KMS-11 (cell line): ENCODE results near the gene BIN1.

Source experiments
- H2AFZ ChIP-seq: fragments of 200-600 bp; sonication (generic); 2 replicates; pipeline ENCODE4 v1.6.1; 2016; ENCODE audit warnings: antibody characterized with exemption, mixed run types, low read depth
- H3K27ac ChIP-seq: fragments of 200-600 bp; sonication (generic); 2 replicates; pipeline ENCODE4 v1.6.1; 2016; ENCODE audit warnings: mild to moderate bottlenecking, mixed run types
- H3K27me3 ChIP-seq: fragments of 200-600 bp; sonication (generic); 2 replicates; pipeline ENCODE4 v1.6.1; 2017; ENCODE audit warnings: mild to moderate bottlenecking, low read depth, mixed run types, moderate library complexity; ENCODE audit not compliant: insufficient read depth
- H3K36me3 ChIP-seq: fragments of 200-600 bp; sonication (generic); 2 replicates; pipeline ENCODE4 v1.6.1; 2017; ENCODE audit warnings: mild to moderate bottlenecking, mixed run types; ENCODE audit not compliant: insufficient read depth
- H3K4me1 ChIP-seq: fragments of 200-600 bp; sonication (generic); 2 replicates; pipeline ENCODE4 v1.6.1; 2016; ENCODE audit warnings: mild to moderate bottlenecking, low read depth, mixed run types; ENCODE audit not compliant: poor library complexity, severe bottlenecking
- H3K4me2 ChIP-seq: fragments of 200-600 bp; sonication (generic); 2 replicates; pipeline ENCODE4 v1.7.0; 2016; ENCODE audit warnings: mild to moderate bottlenecking, mixed run types
- H3K4me3 ChIP-seq: fragments of 200-600 bp; sonication (generic); IDR thresholded peaks from 2 replicates; pipeline ENCODE4 v1.6.1; 2017; ENCODE audit warnings: low read depth, low read length, mixed read lengths; ENCODE audit not compliant: insufficient read depth
- H3K79me2 ChIP-seq: fragments of 200-600 bp; sonication (generic); 2 replicates; pipeline ENCODE4 v1.6.1; 2016; ENCODE audit warnings: low read depth, mixed run types; ENCODE audit not compliant: insufficient read depth
- H3K9ac ChIP-seq: fragments of 200-600 bp; sonication (generic); 2 replicates; pipeline ENCODE4 v1.6.1; 2016; ENCODE audit warnings: mild to moderate bottlenecking, mixed run types
- H4K20me1 ChIP-seq: fragments of 200-600 bp; sonication (generic); 2 replicates; pipeline ENCODE4 v1.6.1; 2016; ENCODE audit warnings: mild to moderate bottlenecking, mixed run types; ENCODE audit not compliant: insufficient read depth
- TF ChIP-seq, protein P1 (sequence below): fragments of 200-600 bp; sonication (generic); conservative IDR thresholded peaks from 2 replicates; pipeline ENCODE4 v1.6.1; 2017; ENCODE audit warnings: low read depth, mild to moderate bottlenecking, antibody characterized with exemption, low read length, moderate library complexity, mixed read lengths

BIN1 gene

DNA sequence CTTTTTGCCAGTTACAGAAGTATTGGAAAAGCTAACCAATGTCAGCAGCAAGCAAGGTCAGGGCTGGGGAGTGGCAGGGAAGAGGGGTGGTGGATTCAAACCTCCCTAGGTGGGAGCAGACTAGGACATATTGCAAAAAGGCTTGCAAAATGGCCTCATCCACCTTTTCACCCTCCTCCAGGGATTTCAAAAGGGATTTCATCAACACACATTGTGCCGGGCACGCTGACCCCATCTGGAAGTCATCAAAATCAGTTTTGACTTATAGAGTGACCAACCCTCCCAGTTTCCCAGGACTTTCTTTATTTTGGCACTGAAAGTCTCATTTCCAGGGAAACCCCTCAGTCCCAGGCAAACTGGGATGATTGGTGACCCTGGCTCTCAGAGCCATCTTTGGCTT is 94.7 kb downstream of the BIN1 start:
- Histone ChIP-seq H3K4me1 (no peaks in the 10 kb centered on the region), H3K4me3 (no peak overlapping the region), H3K79me2 (no peaks in the 10 kb centered on the region), H4K20me1 (no peaks in the 10 kb centered on the region), H3K9ac (no peak overlapping the region), H3K36me3 (no peaks in the 10 kb centered on the region), H3K27me3 (no peaks in the 10 kb centered on the region), H2AFZ (no peak overlapping the region), H3K27ac (no peak overlapping the region), H3K4me2 (no peak overlapping the region)
- TF ChIP-seq, protein P1, sequence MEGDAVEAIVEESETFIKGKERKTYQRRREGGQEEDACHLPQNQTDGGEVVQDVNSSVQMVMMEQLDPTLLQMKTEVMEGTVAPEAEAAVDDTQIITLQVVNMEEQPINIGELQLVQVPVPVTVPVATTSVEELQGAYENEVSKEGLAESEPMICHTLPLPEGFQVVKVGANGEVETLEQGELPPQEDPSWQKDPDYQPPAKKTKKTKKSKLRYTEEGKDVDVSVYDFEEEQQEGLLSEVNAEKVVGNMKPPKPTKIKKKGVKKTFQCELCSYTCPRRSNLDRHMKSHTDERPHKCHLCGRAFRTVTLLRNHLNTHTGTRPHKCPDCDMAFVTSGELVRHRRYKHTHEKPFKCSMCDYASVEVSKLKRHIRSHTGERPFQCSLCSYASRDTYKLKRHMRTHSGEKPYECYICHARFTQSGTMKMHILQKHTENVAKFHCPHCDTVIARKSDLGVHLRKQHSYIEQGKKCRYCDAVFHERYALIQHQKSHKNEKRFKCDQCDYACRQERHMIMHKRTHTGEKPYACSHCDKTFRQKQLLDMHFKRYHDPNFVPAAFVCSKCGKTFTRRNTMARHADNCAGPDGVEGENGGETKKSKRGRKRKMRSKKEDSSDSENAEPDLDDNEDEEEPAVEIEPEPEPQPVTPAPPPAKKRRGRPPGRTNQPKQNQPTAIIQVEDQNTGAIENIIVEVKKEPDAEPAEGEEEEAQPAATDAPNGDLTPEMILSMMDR = no peak

DNA sequence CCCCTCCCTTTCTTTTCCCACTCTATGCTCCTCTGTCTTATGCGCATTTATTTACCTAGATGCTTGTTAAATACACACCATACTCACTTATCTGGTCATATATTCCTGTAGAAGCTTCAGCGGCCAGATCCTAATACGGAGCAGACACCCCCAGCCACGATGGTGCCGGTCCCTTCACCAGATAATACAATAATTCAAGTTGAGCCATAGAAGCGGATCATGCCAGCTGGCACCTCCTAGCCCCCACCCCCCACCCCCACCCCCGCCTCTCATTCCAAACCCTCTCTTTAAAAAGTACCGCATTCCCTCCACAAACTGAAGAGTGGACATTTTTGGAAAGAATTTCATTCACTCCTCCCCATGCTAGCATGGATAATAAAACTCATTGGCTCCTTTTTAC is 95.2 kb downstream of the BIN1 start:
- Histone ChIP-seq H3K4me1 (no peaks in the 10 kb centered on the region), H3K27me3 (no peaks in the 10 kb centered on the region), H3K27ac (no peak overlapping the region), H3K4me2 (no peak overlapping the region), H3K4me3 (no peak overlapping the region), H4K20me1 (no peaks in the 10 kb centered on the region), H2AFZ (no peak overlapping the region), H3K79me2 (no peaks in the 10 kb centered on the region), H3K36me3 (no peaks in the 10 kb centered on the region), H3K9ac (no peak overlapping the region)
- TF ChIP-seq, protein P1 = no peak

DNA sequence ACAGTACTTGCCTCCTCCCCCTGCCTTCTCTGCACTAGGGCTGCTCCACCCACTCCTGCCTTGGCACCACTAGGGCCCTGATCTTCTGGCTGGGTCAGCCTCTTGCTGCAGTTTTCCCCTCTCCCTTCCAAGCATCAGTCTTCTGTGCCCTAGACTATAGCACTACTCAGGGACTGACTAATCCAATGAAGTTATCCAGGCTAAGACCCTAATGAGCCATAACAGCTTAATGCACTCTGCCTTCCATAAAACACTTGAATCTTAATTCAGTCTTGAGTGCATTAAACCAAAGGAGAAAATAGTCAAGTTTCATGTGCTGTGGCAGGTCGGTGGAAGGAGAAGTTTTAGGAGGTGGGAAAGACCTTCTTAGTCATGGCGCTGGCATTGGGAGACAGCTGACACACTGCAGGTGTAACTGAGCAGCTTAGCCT is 95.7 kb downstream of the BIN1 start:
- H3K4me2 ChIP-seq = no peak overlapping the region
- no peaks in the 10 kb centered on the region for H3K79me2 ChIP-seq
- no peak overlapping the region for H3K4me3 ChIP-seq
- H3K27ac ChIP-seq = no peak overlapping the region
- no peaks in the 10 kb centered on the region for H3K4me1 ChIP-seq
- no peaks in the 10 kb centered on the region for H3K36me3 ChIP-seq
- H3K9ac ChIP-seq = no peak overlapping the region
- H4K20me1 ChIP-seq = no peaks in the 10 kb centered on the region
- H2AFZ ChIP-seq = no peak overlapping the region
- no peaks in the 10 kb centered on the region for H3K27me3 ChIP-seq
- TF ChIP-seq, protein P1 = no peak

DNA sequence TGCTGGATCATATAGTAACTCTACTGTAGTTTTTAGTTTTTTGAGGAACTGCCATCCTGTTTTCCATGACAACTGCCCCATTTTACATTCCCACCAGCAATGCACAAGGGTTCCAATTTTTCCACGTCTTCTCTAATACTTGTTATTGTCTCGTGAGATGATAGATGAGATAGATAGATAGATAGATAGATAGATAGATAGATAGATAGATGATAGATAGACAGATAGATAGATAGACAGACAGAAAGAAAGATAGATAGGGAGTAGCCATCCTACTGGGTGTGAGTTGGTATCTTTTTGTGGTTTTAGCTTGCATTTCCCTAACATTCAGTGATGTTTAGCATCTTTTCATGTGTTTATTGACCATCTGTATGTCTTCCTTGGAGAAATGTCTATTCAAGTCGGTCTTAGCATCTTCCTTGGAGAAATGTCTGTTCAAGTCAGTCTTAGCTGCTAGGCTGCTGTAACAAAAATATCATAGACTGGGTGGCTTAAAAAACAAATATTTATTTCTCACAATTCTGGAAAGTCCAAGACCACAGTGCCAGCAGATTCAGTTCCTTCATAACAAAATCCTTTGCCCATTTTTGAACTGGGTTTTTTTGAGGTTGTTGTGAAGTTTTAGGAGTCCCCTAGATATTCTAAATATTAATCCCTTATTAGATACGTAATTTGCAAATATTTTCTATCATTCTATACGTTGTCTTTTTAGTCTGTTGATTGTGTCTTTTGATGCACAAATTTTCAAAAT is 98.5 kb downstream of the BIN1 start:
- H3K79me2 ChIP-seq = no peaks in the 10 kb centered on the region
- no peak overlapping the region for H3K9ac ChIP-seq
- H3K27me3 ChIP-seq = no peaks in the 10 kb centered on the region
- no peaks in the 10 kb centered on the region for H3K4me1 ChIP-seq
- no peak overlapping the region for H2AFZ ChIP-seq
- no peaks in the 10 kb centered on the region for H4K20me1 ChIP-seq
- H3K4me2 ChIP-seq = no peak overlapping the region
- no peak overlapping the region for H3K27ac ChIP-seq
- H3K36me3 ChIP-seq = no peaks in the 10 kb centered on the region
- TF ChIP-seq, protein P1 = no peak
- H3K4me3 ChIP-seq = no peak overlapping the region
